IMR-90 (cell line): ENCODE results near the gene HDAC8. TPM values are rescaled to one million over a fixed set of nuclear protein-coding genes. Genes with fewer than 3 reads are reported as not detected.

Source experiments
- ATAC-seq: fragments of 200-7000 bp; cut with Tn5 transposase; 2 replicates; pipeline ENCODE4 v1.9.1; 2020; ENCODE audit warnings: low read depth, mild to moderate bottlenecking, moderate library complexity
- BruUV-seq: library from RNA; stranded (reverse); fragments of 400-500 nt; replicated peaks from 2 replicates; lab custom pipeline; 2021; lab: Mats Ljungman, UMichigan
- CTCF ChIA-PET: fragments of 300-600 bp; formaldehyde crosslinking; extraction: SDS; loops from one replicate; lab custom pipeline; 2021; ENCODE audit warnings: antibody characterized with exemption; lab: Yijun Ruan, JAX
- POLR2A ChIA-PET: fragments of 300-600 bp; sonication (Branson Sonifier 250); formaldehyde crosslinking; loops from one replicate; lab custom pipeline; 2022; ENCODE audit warnings: antibody characterized with exemption; ENCODE audit not compliant: unreplicated experiment; lab: Charles Lee
- DNase-seq: peaks from one replicate; pipeline ENCODE4 v3.0.0; 2013
- H2AFZ ChIP-seq: replicated peaks from 2 replicates; pipeline ENCODE3; 2013; ENCODE audit warnings: low read length, mild to moderate bottlenecking; ENCODE audit not compliant: poor library complexity
- H2AK5ac ChIP-seq: 2 replicates; pipeline ENCODE4 v1.6.1; 2013; ENCODE audit warnings: low read depth, low read length, inconsistent platforms
- H2AK9ac ChIP-seq: replicated peaks from 2 replicates; pipeline ENCODE3; 2013; ENCODE audit warnings: mild to moderate bottlenecking, low read depth, low read length, moderate library complexity; ENCODE audit not compliant: poor library complexity
- H2BK120ac ChIP-seq: 2 replicates; pipeline ENCODE4 v1.6.1; 2013; ENCODE audit warnings: low read depth, low read length, inconsistent platforms
- H2BK15ac ChIP-seq: 3 replicates; pipeline ENCODE4 v1.6.1; 2013; ENCODE audit warnings: low read depth, low read length, inconsistent platforms
- H2BK20ac ChIP-seq: 2 replicates; pipeline ENCODE4 v1.6.1; 2013; ENCODE audit warnings: low read depth, mild to moderate bottlenecking, inconsistent platforms, low read length, moderate library complexity
- H2BK5ac ChIP-seq: 2 replicates; pipeline ENCODE4 v1.6.1; 2013; ENCODE audit warnings: mild to moderate bottlenecking, low read depth, low read length, inconsistent platforms; ENCODE audit not compliant: poor library complexity, severe bottlenecking
- H3K14ac ChIP-seq: replicated peaks from 2 replicates; pipeline ENCODE4 v1.6.1; 2013; ENCODE audit warnings: low read depth, low read length, inconsistent platforms
- H3K18ac ChIP-seq: 2 replicates; pipeline ENCODE4 v1.6.1; 2013; ENCODE audit warnings: low read depth, low read length, control low read depth
- H3K23ac ChIP-seq: 2 replicates; pipeline ENCODE4 v1.6.1; 2013; ENCODE audit warnings: low read depth, low read length, inconsistent platforms
- H3K27ac ChIP-seq: 2 replicates; pipeline ENCODE4 v1.5.1; 2013; ENCODE audit warnings: mild to moderate bottlenecking, control low read depth, low read length; ENCODE audit not compliant: insufficient read depth
- H3K27me3 ChIP-seq: 2 replicates; pipeline ENCODE4 v1.6.1; 2013; ENCODE audit warnings: low read length; ENCODE audit not compliant: control insufficient read depth, insufficient read depth
- H3K36me3 ChIP-seq: 2 replicates; pipeline ENCODE4 v1.6.1; 2013; ENCODE audit warnings: low read length, mixed read lengths; ENCODE audit not compliant: control insufficient read depth, insufficient read depth
- H3K4ac ChIP-seq: 2 replicates; pipeline ENCODE4 v1.6.1; 2013; ENCODE audit warnings: low read depth, low read length, inconsistent platforms
- H3K4me1 ChIP-seq: 2 replicates; pipeline ENCODE4 v1.6.1; 2013; ENCODE audit warnings: low read length, mixed read lengths; ENCODE audit not compliant: control insufficient read depth, insufficient read depth
- H3K4me2 ChIP-seq: 2 replicates; pipeline ENCODE4 v1.6.1; 2013; ENCODE audit warnings: low read depth, mild to moderate bottlenecking, control low read depth, low read length, moderate library complexity
- H3K4me3 ChIP-seq: 2 replicates; pipeline ENCODE4 v1.5.1; 2013; ENCODE audit warnings: low read depth, mild to moderate bottlenecking, control low read depth, low read length, moderate library complexity; ENCODE audit not compliant: insufficient read depth
- H3K56ac ChIP-seq: 2 replicates; pipeline ENCODE4 v1.6.1; 2013; ENCODE audit warnings: low read length, inconsistent platforms; ENCODE audit not compliant: insufficient read depth; ENCODE audit errors: extremely low read depth
- H3K79me1 ChIP-seq, 2 experiments: 2 replicates each; pipeline ENCODE4 v1.6.1; 2013; ENCODE audit warnings: low read length in 2 of 2, inconsistent platforms in 1 of 2, low read depth in 1 of 2
- H3K9ac ChIP-seq: 2 replicates; pipeline ENCODE4 v1.6.1; 2013; ENCODE audit warnings: low read depth, low read length, control low read depth
- H3K9me1 ChIP-seq: 2 replicates; pipeline ENCODE4 v1.6.1; 2013; ENCODE audit warnings: low read length, inconsistent platforms; ENCODE audit not compliant: insufficient read depth
- H3K9me3 ChIP-seq: 2 replicates; pipeline ENCODE4 v1.6.1; 2013; ENCODE audit warnings: low read length; ENCODE audit not compliant: control insufficient read depth, insufficient read depth
- H4K20me1 ChIP-seq: 2 replicates; pipeline ENCODE4 v1.6.1; 2013; ENCODE audit warnings: low read length, inconsistent platforms; ENCODE audit not compliant: insufficient read depth
- H4K5ac ChIP-seq: 2 replicates; pipeline ENCODE4 v1.6.1; 2013; ENCODE audit warnings: mild to moderate bottlenecking, low read depth, low read length, control low read depth
- H4K8ac ChIP-seq, 2 experiments: 2 replicates each; pipeline ENCODE4 v1.6.1; 2013; ENCODE audit warnings: low read depth in 2 of 2, low read length in 2 of 2, control low read depth in 1 of 2, inconsistent platforms in 1 of 2
- H4K91ac ChIP-seq: 2 replicates; pipeline ENCODE4 v1.6.1; 2013; ENCODE audit warnings: low read depth, low read length, inconsistent platforms; ENCODE audit not compliant: insufficient read depth
- BHLHE40 ChIP-seq: fragments of 150-350 bp; IDR thresholded peaks from 2 replicates; pipeline ENCODE4 v1.6.1; 2016; ENCODE audit warnings: mild to moderate bottlenecking, low read depth, low read length
- CTCF ChIP-seq: conservative IDR thresholded peaks from 2 replicates; pipeline ENCODE4 v1.5.1; 2012; ENCODE audit warnings: mild to moderate bottlenecking, low read depth, low read length, improper control_type of control experiment
- ELK1 ChIP-seq: fragments of 150-350 bp; IDR thresholded peaks from 2 replicates; pipeline ENCODE4 v1.6.1; 2016; ENCODE audit warnings: low read depth, mild to moderate bottlenecking, low read length, moderate library complexity, borderline replicate concordance
- MAFK ChIP-seq: IDR thresholded peaks from 2 replicates; pipeline ENCODE4 v1.6.1; 2012; ENCODE audit warnings: low read depth, low read length, improper control_type of control experiment
- RFX5 ChIP-seq: IDR thresholded peaks from 2 replicates; pipeline ENCODE4 v1.8.0; 2012; ENCODE audit warnings: low read depth, mild to moderate bottlenecking, low read length, moderate library complexity
- SMC3 ChIP-seq: fragments of 150-350 bp; IDR thresholded peaks from 2 replicates; pipeline ENCODE4 v1.6.1; 2016; ENCODE audit warnings: low read depth, mild to moderate bottlenecking, antibody characterized with exemption, low read length, moderate library complexity
- USF2 ChIP-seq: fragments of 150-350 bp; IDR thresholded peaks from 2 replicates; pipeline ENCODE4 v1.6.1; 2017; ENCODE audit warnings: mild to moderate bottlenecking, antibody characterized with exemption, low read length, low read depth
- WGBS, 2 experiments: methylation state at CpG; one replicate each; pipeline versions ENCODE4 v1.1.5 to v1.1.7; 2013; ENCODE audit warnings: missing lambda C conversion rate in 2 of 2; ENCODE audit not compliant: insufficient read length in 1 of 2; ENCODE audit errors: extremely low coverage in 2 of 2; 5-methylcytosine and 5-hydroxymethylcytosine counted together
- dilution Hi-C: fragments of 300-500 bp; cut with HindIII; formaldehyde crosslinking; loops from one replicate; pipeline ENCODE4 v1.14.3; 2018; ENCODE audit warnings: low sequenced_read_pairs; ENCODE audit not compliant: unreplicated experiment
- in situ Hi-C: fragments of 300-500 bp; cut with MboI; formaldehyde crosslinking; loops from 3 replicates; pipeline ENCODE4 v1.14.3; 2019; ENCODE audit warnings: low sequenced_read_pairs, inconsistent platforms, mixed read lengths
- intact Hi-C: fragments of 100-400 bp; cut with micrococcal nuclease; formaldehyde crosslinking; loops from 2 replicates; pipeline ENCODE4 v1.10.0; 2022
- polyA plus RNA-seq, 3 experiments: library from polyadenylated mRNA; depleted of rRNA; stranded (reverse); fragments of >200 nt; gene quantifications; 2 replicates each; pipeline ENCODE4 v1.2.3, GENCODE V29; 2012; ENCODE audit warnings: low replicate concordance in 1 of 3
- total RNA-seq: library from RNA; depleted of rRNA; stranded (reverse); fragments of >200 nt; gene quantifications from 2 replicates; pipeline ENCODE4 v1.2.3, GENCODE V29; 2012

The HDAC8 gene
- total and polyA plus RNA-seq, 2 of the 4 experiments (the other 2 are of a cell fraction): 16.1 to 28.5 TPM

- intact Hi-C loops: loop anchor here (5.0 kb wide), 1 partner anchor 236 kb away; no protein-coding TSS in a partner anchor
- no TSS peak for BruUV-seq
- Histone ChIP-seq H2BK120ac (no peak overlapping the region), H3K4me2 (peak overlapping the region; percentile 88), H4K20me1 (no peaks in the 10 kb centered on the region; the same call in none of the 2 replicates), H2AK9ac (no peak overlapping the region), H3K4ac (no peak overlapping the region), H3K36me3 (no peaks in the 10 kb centered on the region), H3K18ac (no peak overlapping the region), H3K9me1 (no peaks in the 10 kb centered on the region), H3K9ac (no peak overlapping the region), H3K4me3 (peak overlapping the region; percentile 65), H4K5ac (no peak overlapping the region), H4K91ac (no peak overlapping the region), H4K8ac (no peak overlapping the region), H2BK5ac (no peak overlapping the region), H3K9me3 (no peaks in the 10 kb centered on the region), H3K27me3 (peaks cover 82% of the 10 kb centered on the region), H3K4me1 (peaks cover 4% of the 10 kb centered on the region; the same call in 1 of the 2 replicates), H3K27ac (no peak overlapping the region), H3K23ac (no peak overlapping the region; the same call in 1 of the 2 replicates), H3K56ac (no peak overlapping the region), H2BK15ac (no peak overlapping the region), H2AK5ac (no peak overlapping the region), H3K79me1 (no peaks in the 10 kb centered on the region), H2BK20ac (no peak overlapping the region), H3K14ac (no peak overlapping the region), H2AFZ (peak overlapping the region; percentile 90)
- WGBS, 2 experiments: 0% methylated on average over 10 of the region's 92 CpGs; no CpG with 5 or more reads in 1 of the 2 experiments
- in situ Hi-C loops: no loop called here
- no peak for DNase-seq
- POLR2A ChIA-PET: no interaction called here
- TF ChIP-seq BHLHE40: no peak
- no peak for TF ChIP-seq MAFK
- no peak for TF ChIP-seq SMC3
- TF ChIP-seq USF2: no peak
- no peak for TF ChIP-seq RFX5
- no peak for TF ChIP-seq ELK1
- TF ChIP-seq CTCF: no peak
- CTCF ChIA-PET: no interaction called here
- ATAC-seq: peak; percentile 13
- dilution Hi-C loops: no loop called here
These were observed 266.4 kb downstream of the HDAC8 start for GRCh38 chrX:72306085-72306801.
